Measurements from ENCODE around the gene CYB5B. TPM values are rescaled to one million over a fixed set of nuclear protein-coding genes. Genes with fewer than 3 reads are reported as not detected.

Gene CYB5B
- total RNA-seq, 1 donor from 2014 or later = 120 TPM

DNA sequence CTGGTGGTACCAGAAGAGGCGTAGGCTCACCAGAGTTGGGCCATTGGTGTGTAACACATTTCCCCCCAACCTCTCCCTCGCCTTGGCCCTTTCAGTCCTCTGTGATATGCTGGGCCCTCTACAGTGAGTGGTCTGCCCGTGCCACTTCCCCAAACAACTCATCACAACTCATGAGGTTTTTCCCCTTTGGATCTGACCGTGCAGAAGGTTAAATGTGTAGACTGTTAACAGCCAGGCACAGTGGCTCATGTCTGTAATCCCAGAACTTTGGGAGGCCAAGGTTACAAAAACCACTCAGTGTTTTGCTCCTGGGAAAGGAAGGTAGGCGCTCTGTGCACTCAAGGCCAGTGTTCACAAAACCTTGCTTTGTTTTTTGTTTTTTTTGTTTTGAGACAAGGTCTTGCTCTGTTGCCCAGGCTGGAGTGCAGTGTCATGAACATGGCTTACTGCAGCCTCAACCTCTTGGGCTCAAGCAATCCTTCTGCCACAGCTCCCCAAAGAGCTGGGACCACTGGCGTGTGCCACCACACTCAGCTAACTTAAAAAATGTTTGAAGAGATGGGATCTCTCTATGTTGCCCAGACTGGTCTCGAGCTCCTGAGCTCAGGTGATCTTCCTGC is 11.3 kb upstream of the CYB5B start:
- no peaks in the 10 kb centered on the region for H3K27me3 Mint-ChIP-seq (ENCODE audit: unreplicated experiment)
- TF ChIP-seq, protein P1, sequence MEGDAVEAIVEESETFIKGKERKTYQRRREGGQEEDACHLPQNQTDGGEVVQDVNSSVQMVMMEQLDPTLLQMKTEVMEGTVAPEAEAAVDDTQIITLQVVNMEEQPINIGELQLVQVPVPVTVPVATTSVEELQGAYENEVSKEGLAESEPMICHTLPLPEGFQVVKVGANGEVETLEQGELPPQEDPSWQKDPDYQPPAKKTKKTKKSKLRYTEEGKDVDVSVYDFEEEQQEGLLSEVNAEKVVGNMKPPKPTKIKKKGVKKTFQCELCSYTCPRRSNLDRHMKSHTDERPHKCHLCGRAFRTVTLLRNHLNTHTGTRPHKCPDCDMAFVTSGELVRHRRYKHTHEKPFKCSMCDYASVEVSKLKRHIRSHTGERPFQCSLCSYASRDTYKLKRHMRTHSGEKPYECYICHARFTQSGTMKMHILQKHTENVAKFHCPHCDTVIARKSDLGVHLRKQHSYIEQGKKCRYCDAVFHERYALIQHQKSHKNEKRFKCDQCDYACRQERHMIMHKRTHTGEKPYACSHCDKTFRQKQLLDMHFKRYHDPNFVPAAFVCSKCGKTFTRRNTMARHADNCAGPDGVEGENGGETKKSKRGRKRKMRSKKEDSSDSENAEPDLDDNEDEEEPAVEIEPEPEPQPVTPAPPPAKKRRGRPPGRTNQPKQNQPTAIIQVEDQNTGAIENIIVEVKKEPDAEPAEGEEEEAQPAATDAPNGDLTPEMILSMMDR (IDR thresholded peaks at IDR 0.05; ENCODE audit: unreplicated experiment) = no peak
- no peaks in the 10 kb centered on the region for H3K9me3 Mint-ChIP-seq (ENCODE audit: unreplicated experiment)
- no peak overlapping the region for H3K4me3 Mint-ChIP-seq (ENCODE audit: unreplicated experiment)
- DNase-seq (ENCODE audit: low spot score) = no peak
- peaks cover 14% of the 10 kb centered on the region for H3K4me1 Mint-ChIP-seq (ENCODE audit: unreplicated experiment)
- no peaks in the 10 kb centered on the region for H3K36me3 Mint-ChIP-seq (ENCODE audit: low read depth, unreplicated experiment)
- no peak overlapping the region for H3K27ac Mint-ChIP-seq (ENCODE audit: unreplicated experiment)

DNA sequence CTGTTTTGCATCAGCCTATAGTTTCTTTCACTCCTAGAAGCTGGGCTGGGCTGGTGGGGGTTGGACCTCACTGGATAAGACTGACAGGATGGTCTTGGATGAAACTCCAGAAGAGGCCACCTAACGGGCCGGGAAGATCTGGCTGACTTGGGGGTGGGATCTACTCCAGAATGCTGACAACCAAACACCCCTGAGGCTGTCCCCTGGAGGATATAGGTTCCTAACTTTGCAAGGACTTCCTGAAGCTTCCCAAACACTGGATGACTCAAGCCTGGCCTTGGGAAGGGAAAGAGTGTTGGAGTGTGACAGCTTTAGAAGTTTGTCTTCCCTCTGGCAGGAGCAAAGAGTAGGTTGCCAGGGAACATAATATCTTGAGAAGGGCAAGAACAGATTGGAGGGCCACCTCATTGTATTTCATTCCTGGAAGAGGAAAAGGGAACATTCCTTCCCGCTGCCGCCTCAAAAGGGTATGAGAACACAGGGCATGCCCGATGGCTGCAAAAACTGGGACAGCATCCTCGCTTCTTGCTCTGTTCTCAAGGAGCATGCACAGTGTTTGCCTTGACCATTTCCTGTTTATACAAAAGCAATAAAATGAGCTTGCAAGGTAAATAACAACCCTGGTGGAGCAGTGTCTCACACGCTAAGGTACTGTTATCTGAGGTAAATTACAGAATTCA is 6.8 kb upstream of the CYB5B start:
- Mint-ChIP-seq H3K27ac (ENCODE audit: unreplicated experiment) (peak overlapping the region; percentile 86), H3K4me1 (ENCODE audit: unreplicated experiment) (peaks cover 12% of the 10 kb centered on the region), H3K36me3 (ENCODE audit: low read depth, unreplicated experiment) (no peaks in the 10 kb centered on the region), H3K27me3 (ENCODE audit: unreplicated experiment) (no peaks in the 10 kb centered on the region), H3K9me3 (ENCODE audit: unreplicated experiment) (no peaks in the 10 kb centered on the region), H3K4me3 (ENCODE audit: unreplicated experiment) (no peak overlapping the region)
- TF ChIP-seq, protein P1 (IDR thresholded peaks at IDR 0.05; ENCODE audit: unreplicated experiment) = no peak
- peak; percentile 24 for DNase-seq (ENCODE audit: low spot score)

DNA sequence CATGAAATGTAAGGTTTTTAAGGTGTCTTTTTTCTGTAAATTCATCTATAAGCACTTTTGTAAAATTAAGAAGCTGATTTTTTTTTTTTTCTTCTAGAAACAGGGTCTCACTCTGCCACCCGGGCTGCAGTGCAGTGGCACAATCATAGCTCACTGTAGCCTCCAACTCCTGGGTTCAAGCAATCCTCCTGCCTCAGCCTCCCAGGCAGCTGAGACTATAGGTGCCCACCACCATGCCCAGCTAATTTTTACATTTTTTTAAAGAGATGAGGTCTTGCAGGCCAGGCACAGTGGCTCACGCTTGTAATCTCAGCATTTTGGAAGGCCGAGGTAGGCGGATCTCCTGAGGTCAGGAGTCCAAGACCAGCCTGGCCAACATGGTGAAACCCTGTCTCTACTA is 4.5 kb upstream of the CYB5B start:
- no peak overlapping the region for H3K27ac Mint-ChIP-seq (ENCODE audit: unreplicated experiment)
- H3K9me3 Mint-ChIP-seq (ENCODE audit: unreplicated experiment) = no peaks in the 10 kb centered on the region
- H3K4me3 Mint-ChIP-seq (ENCODE audit: unreplicated experiment) = no peak overlapping the region
- peaks cover 13% of the 10 kb centered on the region for H3K36me3 Mint-ChIP-seq (ENCODE audit: low read depth, unreplicated experiment)
- no peak for DNase-seq (ENCODE audit: low spot score)
- H3K4me1 Mint-ChIP-seq (ENCODE audit: unreplicated experiment) = peaks cover 25% of the 10 kb centered on the region
- H3K27me3 Mint-ChIP-seq (ENCODE audit: unreplicated experiment) = peaks cover 7% of the 10 kb centered on the region
- TF ChIP-seq, protein P1 (IDR thresholded peaks at IDR 0.05; ENCODE audit: unreplicated experiment) = no peak

GRCh38 chr16:69423189-69423588 is 1.2 kb upstream of the CYB5B start:
- peak overlapping the region; percentile 66 for H3K27ac Mint-ChIP-seq (ENCODE audit: unreplicated experiment)
- H3K4me1 Mint-ChIP-seq (ENCODE audit: unreplicated experiment) = peaks cover 26% of the 10 kb centered on the region
- peaks cover 9% of the 10 kb centered on the region for H3K27me3 Mint-ChIP-seq (ENCODE audit: unreplicated experiment)
- no peak for DNase-seq (ENCODE audit: low spot score)
- H3K36me3 Mint-ChIP-seq (ENCODE audit: low read depth, unreplicated experiment) = peaks cover 27% of the 10 kb centered on the region
- peak overlapping the region; percentile 70 for H3K4me3 Mint-ChIP-seq (ENCODE audit: unreplicated experiment)
- TF ChIP-seq, protein P1 (IDR thresholded peaks at IDR 0.05; ENCODE audit: unreplicated experiment) = no peak
- H3K9me3 Mint-ChIP-seq (ENCODE audit: unreplicated experiment) = no peaks in the 10 kb centered on the region

Data from endothelial cell (in vitro differentiated cells).